ENCODE measurements around the gene WEE2.
"Not testable (repeated sequence)": the region's sequence is repeated elsewhere in the genome, so short reads cannot be mapped to it uniquely, and the experiment has no call there.

Gene WEE2

GRCh38 chr7:141739250-141739649 lies 31.1 kb downstream of the WEE2 start:
- H3K27ac ChIP-seq (ENCODE audit: low read depth, low read length) = peak overlapping the region; percentile 19
- H3K9ac ChIP-seq (ENCODE audit: low read depth, low read length) = peak overlapping the region; percentile 97; the same call in 1 of the 2 replicates
- H3K36me3 ChIP-seq (ENCODE audit: control insufficient read depth, insufficient read depth, low read length) = peaks cover 49% of the 10 kb centered on the region
- no peaks in the 10 kb centered on the region for H3K27me3 ChIP-seq (ENCODE audit: control insufficient read depth, insufficient read depth, low read length)
- peak overlapping the region; percentile 99 for H3K4me3 ChIP-seq (ENCODE audit: low read depth, low read length)
- no peaks in the 10 kb centered on the region for H3K9me3 ChIP-seq (ENCODE audit: control insufficient read depth, insufficient read depth, low read length)
- H3K4me1 ChIP-seq (ENCODE audit: control insufficient read depth, insufficient read depth, low read length) = peaks cover 10% of the 10 kb centered on the region; the same call in 1 of the 2 replicates

- no peak overlapping the region for H3K27ac ChIP-seq (ENCODE audit: low read depth, low read length)
- no peaks in the 10 kb centered on the region for H3K9me3 ChIP-seq (ENCODE audit: control insufficient read depth, insufficient read depth, low read length)
These were observed 34.1 kb downstream of the WEE2 start for GRCh38 chr7:141742229-141742628.

GRCh38 chr7:141744131-141744530 lies 36.0 kb downstream of the WEE2 start:
- H3K27me3 ChIP-seq (ENCODE audit: control insufficient read depth, insufficient read depth, low read length) = no peaks in the 10 kb centered on the region
- H3K36me3 ChIP-seq (ENCODE audit: control insufficient read depth, insufficient read depth, low read length) = peaks cover 96% of the 10 kb centered on the region
- H3K27ac ChIP-seq (ENCODE audit: low read depth, low read length) = no peak overlapping the region

More at GRCh38 chr7:141742229-141742628, 34.1 kb downstream of the WEE2 start:
- Histone ChIP-seq H3K27me3 (ENCODE audit: control insufficient read depth, insufficient read depth, low read length) (no peaks in the 10 kb centered on the region), H3K36me3 (ENCODE audit: control insufficient read depth, insufficient read depth, low read length) (peaks cover 79% of the 10 kb centered on the region), H3K4me3 (ENCODE audit: low read depth, low read length) (no peak overlapping the region), H3K9ac (ENCODE audit: low read depth, low read length) (no peak overlapping the region), H3K4me1 (ENCODE audit: control insufficient read depth, insufficient read depth, low read length) (peaks cover 5% of the 10 kb centered on the region; the same call in 1 of the 2 replicates)

GRCh38 chr7:141748396-141748795 lies 40.2 kb downstream of the WEE2 start:
- Histone ChIP-seq H3K9me3 (ENCODE audit: control insufficient read depth, insufficient read depth, low read length) (peaks cover 33% of the 10 kb centered on the region), H3K36me3 (ENCODE audit: control insufficient read depth, insufficient read depth, low read length) (peaks cover 97% of the 10 kb centered on the region), H3K4me1 (ENCODE audit: control insufficient read depth, insufficient read depth, low read length) (no peaks in the 10 kb centered on the region), H3K9ac (ENCODE audit: low read depth, low read length) (no peak overlapping the region), H3K27me3 (ENCODE audit: control insufficient read depth, insufficient read depth, low read length) (no peaks in the 10 kb centered on the region), H3K4me3 (ENCODE audit: low read depth, low read length) (no peak overlapping the region), H3K27ac (ENCODE audit: low read depth, low read length) (no peak overlapping the region)

More at GRCh38 chr7:141744131-141744530, 36.0 kb downstream of the WEE2 start:
- peaks cover 4% of the 10 kb centered on the region; the same call in 1 of the 2 replicates for H3K4me1 ChIP-seq (ENCODE audit: control insufficient read depth, insufficient read depth, low read length)
- peaks cover 3% of the 10 kb centered on the region; the same call in 1 of the 2 replicates for H3K9me3 ChIP-seq (ENCODE audit: control insufficient read depth, insufficient read depth, low read length)
- H3K4me3 ChIP-seq (ENCODE audit: low read depth, low read length) = no peak overlapping the region
- H3K9ac ChIP-seq (ENCODE audit: low read depth, low read length) = no peak overlapping the region

GRCh38 chr7:141751904-141752303 lies 43.8 kb downstream of the WEE2 start:
- H3K36me3 ChIP-seq (ENCODE audit: control insufficient read depth, insufficient read depth, low read length) = peaks cover 84% of the 10 kb centered on the region
- not testable (repeated sequence) for H3K9ac ChIP-seq (ENCODE audit: low read depth, low read length)
- H3K9me3 ChIP-seq (ENCODE audit: control insufficient read depth, insufficient read depth, low read length) = peaks cover 33% of the 10 kb centered on the region

GRCh38 chr7:141752634-141753033 lies 44.5 kb downstream of the WEE2 start:
- Histone ChIP-seq H3K4me3 (ENCODE audit: low read depth, low read length) (no peak overlapping the region), H3K4me1 (ENCODE audit: control insufficient read depth, insufficient read depth, low read length) (no peaks in the 10 kb centered on the region), H3K36me3 (ENCODE audit: control insufficient read depth, insufficient read depth, low read length) (peaks cover 86% of the 10 kb centered on the region), H3K27ac (ENCODE audit: low read depth, low read length) (no peak overlapping the region), H3K9ac (ENCODE audit: low read depth, low read length) (no peak overlapping the region), H3K27me3 (ENCODE audit: control insufficient read depth, insufficient read depth, low read length) (no peaks in the 10 kb centered on the region), H3K9me3 (ENCODE audit: control insufficient read depth, insufficient read depth, low read length) (peaks cover 33% of the 10 kb centered on the region)

More at GRCh38 chr7:141751904-141752303, 43.8 kb downstream of the WEE2 start:
- H3K27me3 ChIP-seq (ENCODE audit: control insufficient read depth, insufficient read depth, low read length); H3K27ac ChIP-seq (ENCODE audit: low read depth, low read length); H3K4me1 ChIP-seq (ENCODE audit: control insufficient read depth, insufficient read depth, low read length); H3K4me3 ChIP-seq (ENCODE audit: low read depth, low read length): not testable (repeated sequence)

GRCh38 chr7:141754939-141755338 lies 46.8 kb downstream of the WEE2 start:
- Histone ChIP-seq H3K27ac (ENCODE audit: low read depth, low read length) (no peak overlapping the region), H3K4me1 (ENCODE audit: control insufficient read depth, insufficient read depth, low read length) (no peaks in the 10 kb centered on the region), H3K9ac (ENCODE audit: low read depth, low read length) (no peak overlapping the region), H3K36me3 (ENCODE audit: control insufficient read depth, insufficient read depth, low read length) (peaks cover 81% of the 10 kb centered on the region), H3K27me3 (ENCODE audit: control insufficient read depth, insufficient read depth, low read length) (no peaks in the 10 kb centered on the region), H3K4me3 (ENCODE audit: low read depth, low read length) (no peak overlapping the region), H3K9me3 (ENCODE audit: control insufficient read depth, insufficient read depth, low read length) (peaks cover 25% of the 10 kb centered on the region)

- Histone ChIP-seq H3K27ac (ENCODE audit: low read depth, low read length) (no peak within 1 kb of the TSS), H3K4me3 (ENCODE audit: low read depth, low read length) (no peak within 1 kb of the TSS), H3K9ac (ENCODE audit: low read depth, low read length) (no peak within 1 kb of the TSS), H3K4me1 (ENCODE audit: control insufficient read depth, insufficient read depth, low read length) (no peaks in the 10 kb centered on the region), H3K36me3 (ENCODE audit: control insufficient read depth, insufficient read depth, low read length) (peaks cover 44% of the 10 kb centered on the region), H3K9me3 (ENCODE audit: control insufficient read depth, insufficient read depth, low read length) (no peaks in the 10 kb centered on the region), H3K27me3 (ENCODE audit: control insufficient read depth, insufficient read depth, low read length) (no peaks in the 10 kb centered on the region)
These were observed 55.6 kb downstream of the WEE2 start, which contains the start of gene TAS2R3 for GRCh38 chr7:141763797-141764196. TSS of gene TAS2R3 (plus strand) at chr7:141764097. CDS start at chr7:141764159, 62 bp downstream.

GRCh38 chr7:141770083-141770583 lies 62.0 kb downstream of the WEE2 start:
- H3K36me3 ChIP-seq (ENCODE audit: control insufficient read depth, insufficient read depth, low read length); H3K27ac ChIP-seq (ENCODE audit: low read depth, low read length); H3K4me1 ChIP-seq (ENCODE audit: control insufficient read depth, insufficient read depth, low read length); H3K27me3 ChIP-seq (ENCODE audit: control insufficient read depth, insufficient read depth, low read length); H3K4me3 ChIP-seq (ENCODE audit: low read depth, low read length); H3K9ac ChIP-seq (ENCODE audit: low read depth, low read length); H3K9me3 ChIP-seq (ENCODE audit: control insufficient read depth, insufficient read depth, low read length): not testable (repeated sequence)

- Histone ChIP-seq H3K36me3 (ENCODE audit: control insufficient read depth, insufficient read depth, low read length) (peaks cover 13% of the 10 kb centered on the region; the same call in 1 of the 2 replicates), H3K9me3 (ENCODE audit: control insufficient read depth, insufficient read depth, low read length) (peaks cover 10% of the 10 kb centered on the region; the same call in 1 of the 2 replicates), H3K4me1 (ENCODE audit: control insufficient read depth, insufficient read depth, low read length) (no peaks in the 10 kb centered on the region)
These were observed 68.2 kb downstream of the WEE2 start, which contains the start of gene TAS2R4 for GRCh38 chr7:141776374-141776773. TSS of gene TAS2R4 (plus strand) at chr7:141776674. CDS start at chr7:141778489, 1,815 bp downstream.

More at GRCh38 chr7:141776374-141776773, 68.2 kb downstream of the WEE2 start, which contains the start of gene TAS2R4:
- Histone ChIP-seq H3K27me3 (ENCODE audit: control insufficient read depth, insufficient read depth, low read length) (no peaks in the 10 kb centered on the region), H3K4me3 (ENCODE audit: low read depth, low read length) (no peak within 1 kb of the TSS), H3K27ac (ENCODE audit: low read depth, low read length) (no peak within 1 kb of the TSS), H3K9ac (ENCODE audit: low read depth, low read length) (no peak within 1 kb of the TSS)
